ENCODE data around the gene KDM4C.

KDM4C gene

GRCh38 chr9:7216004-7216841 is 458.4 kb downstream of the KDM4C start:
- no peak overlapping the region for H3K4me3 ChIP-seq (ENCODE audit: low read depth, low read length)
- TF ChIP-seq CTCF (IDR thresholded peaks at IDR 0.05; ENCODE audit: borderline replicate concordance, insufficient read depth, low read depth, low read length): no peak

- no peak for TF ChIP-seq CTCF (IDR thresholded peaks at IDR 0.05; ENCODE audit: borderline replicate concordance, insufficient read depth, low read depth, low read length)
- no peak overlapping the region for H3K4me3 ChIP-seq (ENCODE audit: low read depth, low read length)
Measured at GRCh38 chr9:7223981-7224380, 466.2 kb downstream of the KDM4C start.
